ENCODE results near the gene CALCOCO1. TPM values are rescaled to one million over a fixed set of nuclear protein-coding genes. Genes with fewer than 3 reads are reported as not detected.

Gene CALCOCO1
- total RNA-seq, 2 donors from 2014 or later: 272 to 336 TPM

DNA sequence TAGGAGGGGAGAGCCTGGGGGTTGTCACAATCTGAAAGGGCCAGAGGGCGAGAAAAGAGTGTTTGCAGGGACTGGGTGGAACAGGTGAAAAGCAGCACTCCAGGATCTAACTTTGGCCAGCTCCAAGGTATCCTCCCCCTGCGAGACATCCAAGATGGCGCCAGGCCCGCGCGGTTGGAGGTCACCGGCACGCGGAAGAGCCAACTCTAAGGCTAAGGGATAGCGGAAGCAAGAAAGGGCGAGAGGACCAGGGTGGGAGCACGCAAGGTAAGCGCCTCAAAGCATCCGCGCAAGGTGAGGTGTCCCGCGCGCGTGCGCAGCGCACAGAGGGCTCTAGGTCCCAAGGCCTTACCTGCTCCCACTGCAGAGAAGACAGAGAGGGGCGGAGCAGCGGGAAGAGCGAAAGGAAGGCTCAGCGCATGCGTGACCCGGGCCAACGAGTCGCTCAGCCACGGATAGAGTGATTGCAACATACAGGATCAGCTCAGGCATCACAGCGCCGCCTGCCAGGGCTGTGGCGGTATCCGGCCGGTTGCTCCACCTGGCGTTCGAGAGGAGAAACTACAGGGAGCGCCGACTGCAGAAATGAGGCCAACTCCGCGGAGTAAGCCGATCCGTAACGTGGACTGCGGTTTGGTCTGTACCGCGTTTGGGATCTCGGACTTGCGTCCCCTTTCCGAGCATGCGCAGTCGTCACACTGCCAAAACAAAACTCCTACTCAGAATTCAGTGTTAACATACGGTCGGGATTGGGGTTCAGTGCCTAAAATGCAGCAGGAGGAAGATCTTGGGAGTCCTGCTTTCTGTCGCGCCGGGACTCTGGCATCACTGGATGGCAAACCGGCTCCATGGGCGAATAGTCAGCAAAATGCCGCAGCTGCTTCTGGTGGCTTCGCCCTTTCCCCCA lies 51.3 kb downstream of the CALCOCO1 start, which contains the start of gene ATP5MC2:
Gene ATP5MC2, minus strand, starts transcription at position 383 of the 907 bp plus-strand sequence. CDS start 3,469 bp downstream, outside the sequence.
- Histone ChIP-seq H3K9me3 (no peaks in the 10 kb centered on the region), H3K27me3 (replicated peaks; ENCODE audit: insufficient read depth) (no peaks in the 10 kb centered on the region), H3K4me3 (peak within 1 kb of the TSS; percentile 84), H3K36me3 (peaks cover 13% of the 10 kb centered on the region), H3K4me1 (ENCODE audit: control insufficient read depth in 1 of 2, low read depth in 2 of 2) (peaks cover 10 to 50% of the 10 kb centered on the region in 2 donors), H3K27ac (peak within 1 kb of the TSS; percentile 94 to 95)
- peak; percentile 90 for DNase-seq (ENCODE audit: low spot score)
- peak; percentile 91 for ATAC-seq (ENCODE audit: insufficient number of reproducible peaks, low FRiP score, low read depth)
- TF ChIP-seq, protein P1, sequence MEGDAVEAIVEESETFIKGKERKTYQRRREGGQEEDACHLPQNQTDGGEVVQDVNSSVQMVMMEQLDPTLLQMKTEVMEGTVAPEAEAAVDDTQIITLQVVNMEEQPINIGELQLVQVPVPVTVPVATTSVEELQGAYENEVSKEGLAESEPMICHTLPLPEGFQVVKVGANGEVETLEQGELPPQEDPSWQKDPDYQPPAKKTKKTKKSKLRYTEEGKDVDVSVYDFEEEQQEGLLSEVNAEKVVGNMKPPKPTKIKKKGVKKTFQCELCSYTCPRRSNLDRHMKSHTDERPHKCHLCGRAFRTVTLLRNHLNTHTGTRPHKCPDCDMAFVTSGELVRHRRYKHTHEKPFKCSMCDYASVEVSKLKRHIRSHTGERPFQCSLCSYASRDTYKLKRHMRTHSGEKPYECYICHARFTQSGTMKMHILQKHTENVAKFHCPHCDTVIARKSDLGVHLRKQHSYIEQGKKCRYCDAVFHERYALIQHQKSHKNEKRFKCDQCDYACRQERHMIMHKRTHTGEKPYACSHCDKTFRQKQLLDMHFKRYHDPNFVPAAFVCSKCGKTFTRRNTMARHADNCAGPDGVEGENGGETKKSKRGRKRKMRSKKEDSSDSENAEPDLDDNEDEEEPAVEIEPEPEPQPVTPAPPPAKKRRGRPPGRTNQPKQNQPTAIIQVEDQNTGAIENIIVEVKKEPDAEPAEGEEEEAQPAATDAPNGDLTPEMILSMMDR (IDR thresholded peaks at IDR 0.05): peak; percentile 98

GRCh38 chr12:53674977-53675700 lies 52.1 kb downstream of the CALCOCO1 start:
- Histone ChIP-seq H3K4me3 (peak overlapping the region; percentile 84), H3K27me3 (replicated peaks; ENCODE audit: insufficient read depth) (no peaks in the 10 kb centered on the region), H3K9me3 (no peaks in the 10 kb centered on the region), H3K27ac (peak overlapping the region; percentile 77 to 94), H3K36me3 (peaks cover 21% of the 10 kb centered on the region), H3K4me1 (ENCODE audit: control insufficient read depth in 1 of 2, low read depth in 2 of 2) (peaks cover 10 to 52% of the 10 kb centered on the region in 2 donors)
- DNase-seq (ENCODE audit: low spot score): no peak
- TF ChIP-seq, protein P1 (IDR thresholded peaks at IDR 0.05): no peak
- ATAC-seq (ENCODE audit: insufficient number of reproducible peaks, low FRiP score, low read depth): no peak

DNA sequence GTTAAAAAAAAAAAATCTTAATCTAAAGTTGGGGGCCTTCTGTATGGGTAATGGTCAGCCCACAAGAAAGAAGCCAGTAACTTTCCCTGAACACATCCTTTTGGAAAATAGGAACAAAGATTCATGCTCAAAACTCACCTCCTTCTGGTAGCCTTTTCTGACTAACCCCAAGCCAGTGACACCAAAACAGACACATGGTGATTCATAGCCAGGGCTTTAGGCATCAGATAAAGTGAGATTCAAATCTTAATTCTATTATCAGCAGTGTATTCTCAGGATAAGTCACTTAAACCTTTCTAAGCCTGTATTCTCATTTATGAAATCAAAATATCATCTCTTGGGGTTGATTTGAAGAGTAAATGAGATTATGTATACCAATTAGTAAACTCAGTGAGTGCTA lies 56.3 kb downstream of the CALCOCO1 start:
- Histone ChIP-seq H3K27me3 (replicated peaks; ENCODE audit: insufficient read depth) (no peaks in the 10 kb centered on the region), H3K9me3 (no peaks in the 10 kb centered on the region), H3K4me1 (ENCODE audit: control insufficient read depth in 1 of 2, low read depth in 2 of 2) (peaks cover 8 to 29% of the 10 kb centered on the region in 2 donors), H3K27ac (no peak overlapping the region), H3K36me3 (peaks cover 46% of the 10 kb centered on the region), H3K4me3 (no peak overlapping the region)
- DNase-seq (ENCODE audit: low spot score) (no peak), ATAC-seq (ENCODE audit: insufficient number of reproducible peaks, low FRiP score, low read depth) (no peak)
- TF ChIP-seq, protein P1 (IDR thresholded peaks at IDR 0.05): no peak

GRCh38 chr12:53670308-53670707 lies 56.9 kb downstream of the CALCOCO1 start:
- TF ChIP-seq, protein P1 (IDR thresholded peaks at IDR 0.05): no peak

GRCh38 chr12:53667080-53667479 lies 60.2 kb downstream of the CALCOCO1 start:
- Histone ChIP-seq H3K4me3 (no peak overlapping the region), H3K36me3 (peaks cover 58% of the 10 kb centered on the region), H3K27me3 (replicated peaks; ENCODE audit: insufficient read depth) (no peaks in the 10 kb centered on the region), H3K9me3 (no peaks in the 10 kb centered on the region), H3K27ac (no peak overlapping the region), H3K4me1 (ENCODE audit: control insufficient read depth in 1 of 2, low read depth in 2 of 2) (peaks cover 4 to 17% of the 10 kb centered on the region in 2 donors)
- DNase-seq (ENCODE audit: low spot score) (no peak), ATAC-seq (ENCODE audit: insufficient number of reproducible peaks, low FRiP score, low read depth) (no peak)
- TF ChIP-seq, protein P1 (IDR thresholded peaks at IDR 0.05): no peak

More at GRCh38 chr12:53670308-53670707, 56.9 kb downstream of the CALCOCO1 start:
- no peaks in the 10 kb centered on the region for H3K9me3 ChIP-seq
- DNase-seq (ENCODE audit: low spot score) (no peak), ATAC-seq (ENCODE audit: insufficient number of reproducible peaks, low FRiP score, low read depth) (no peak)
- H3K27me3 ChIP-seq (replicated peaks; ENCODE audit: insufficient read depth): no peaks in the 10 kb centered on the region
- no peak overlapping the region for H3K4me3 ChIP-seq
- no peak overlapping the region for H3K27ac ChIP-seq
- peaks cover 51% of the 10 kb centered on the region for H3K36me3 ChIP-seq
- peaks cover 8 to 26% of the 10 kb centered on the region in 2 donors for H3K4me1 ChIP-seq (ENCODE audit: control insufficient read depth in 1 of 2, low read depth in 2 of 2)

All from thoracic aorta (tissue), 2 donors.